Endometrial microvascular endothelial cells (primary cell): ENCODE results near the gene AIFM3. TPM values are rescaled to one million over a fixed set of nuclear protein-coding genes. Genes with fewer than 3 reads are reported as not detected.
"Not testable (repeated sequence)": the region's sequence is repeated elsewhere in the genome, so short reads cannot be mapped to it uniquely, and the experiment has no call there.

ENCODE experiments used
- in situ Hi-C: cut with HindIII; loops from 2 replicates; pipeline ENCODE4 v1.10.0; 2017; ENCODE audit warnings: low sequenced_read_pairs, low pct_unique_long_range_greater_than_20kb; ENCODE audit errors: inconsistent ontology term
- total RNA-seq: library from RNA; depleted of rRNA; stranded (reverse); fragments of >200 nt; gene quantifications from one replicate; pipeline ENCODE4 v1.2.3, GENCODE V29; 2015; ENCODE audit errors: inconsistent ontology term

The AIFM3 gene
- total RNA-seq, 1 donor from 2014 or later = not detected

GRCh38 chr22:20995329-20996030 is 28.4 kb downstream of the AIFM3 start:
- in situ Hi-C loops = no loop called here

- in situ Hi-C loops = no loop called here
Measured at GRCh38 chr22:20996031-20996410, 29.0 kb downstream of the AIFM3 start.

- in situ Hi-C loops = no loop called here
Measured at GRCh38 chr22:20996598-20997535, 29.8 kb downstream of the AIFM3 start.

DNA sequence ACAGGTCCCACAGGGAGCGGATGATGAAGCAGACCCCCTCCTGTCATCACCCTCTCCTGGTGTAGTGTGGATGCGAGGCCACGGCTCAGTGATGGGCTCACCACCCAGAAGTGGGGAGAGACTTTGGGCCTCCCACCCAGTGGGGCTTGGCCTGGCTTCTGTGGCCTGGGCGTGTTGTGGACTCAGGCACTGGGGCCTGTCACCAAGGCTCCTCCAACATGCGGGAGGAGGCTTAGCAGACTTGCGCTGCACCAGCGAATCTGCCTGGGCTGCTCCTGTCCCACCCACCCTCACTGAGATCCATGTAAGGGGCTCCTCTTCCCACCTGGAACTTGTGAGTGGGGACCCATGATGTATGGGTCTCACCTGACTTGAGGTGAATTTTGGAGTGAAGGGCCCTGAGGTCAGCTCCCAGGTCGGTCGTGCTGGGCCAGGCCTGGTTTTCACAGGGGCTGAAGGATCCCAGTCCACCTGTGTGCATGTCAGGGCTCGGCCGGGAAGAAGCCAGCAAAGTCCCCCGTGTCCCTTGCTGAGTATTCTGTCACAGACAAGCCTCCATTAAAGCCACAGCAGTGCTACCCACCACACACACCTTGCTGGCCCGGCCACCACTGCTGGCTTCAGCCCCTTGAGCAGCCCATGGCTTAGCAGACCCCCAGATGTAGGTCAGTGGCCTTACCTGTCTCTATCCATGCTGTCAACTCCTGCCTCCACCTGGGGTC is 30.6 kb downstream of the AIFM3 start:
- in situ Hi-C loops = no loop called here

DNA sequence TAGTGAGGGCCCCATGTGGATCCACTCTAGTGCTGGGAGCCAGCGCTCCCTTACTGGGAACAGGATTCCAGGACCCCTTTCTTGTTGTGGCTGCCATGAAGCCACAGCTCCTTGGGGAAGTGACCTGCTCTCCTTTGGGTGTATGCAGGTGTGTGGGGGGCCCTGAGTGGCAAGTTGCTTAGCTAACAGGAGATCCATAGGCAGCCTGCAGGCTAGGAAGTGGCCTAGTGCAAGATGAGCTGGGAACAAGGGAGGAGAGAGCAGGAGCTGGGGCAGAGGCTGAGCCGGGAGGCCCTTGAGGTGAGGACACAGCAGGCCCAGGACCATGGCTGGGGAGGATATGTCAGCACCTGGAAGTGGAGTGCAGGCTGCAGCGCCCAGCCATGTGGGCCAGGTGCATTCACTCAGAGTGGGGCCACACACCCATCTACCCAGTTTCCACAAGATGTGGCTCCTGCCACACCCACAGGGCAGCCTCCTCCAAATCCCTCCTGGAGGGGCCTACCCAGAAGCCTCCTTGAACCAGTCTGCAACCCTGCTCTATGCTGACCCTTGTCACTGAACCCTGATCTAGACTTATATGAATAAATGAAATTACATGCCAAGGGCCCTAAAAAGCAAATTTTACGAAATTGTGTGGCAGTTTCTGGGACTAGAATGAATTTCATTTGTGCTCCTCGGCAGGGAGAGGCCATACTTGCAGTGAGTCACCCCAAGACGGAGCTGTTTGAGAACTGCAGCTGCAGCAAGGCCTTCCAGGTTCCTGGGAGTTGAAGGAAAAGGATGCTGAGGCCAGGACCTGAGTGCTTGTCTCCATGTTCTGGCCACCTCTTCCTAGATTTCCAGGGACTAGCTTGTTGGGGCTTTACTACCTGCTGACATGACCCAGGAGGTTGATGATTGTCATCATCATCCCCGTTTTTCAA is 31.6 kb downstream of the AIFM3 start:
- in situ Hi-C loops = no loop called here

DNA sequence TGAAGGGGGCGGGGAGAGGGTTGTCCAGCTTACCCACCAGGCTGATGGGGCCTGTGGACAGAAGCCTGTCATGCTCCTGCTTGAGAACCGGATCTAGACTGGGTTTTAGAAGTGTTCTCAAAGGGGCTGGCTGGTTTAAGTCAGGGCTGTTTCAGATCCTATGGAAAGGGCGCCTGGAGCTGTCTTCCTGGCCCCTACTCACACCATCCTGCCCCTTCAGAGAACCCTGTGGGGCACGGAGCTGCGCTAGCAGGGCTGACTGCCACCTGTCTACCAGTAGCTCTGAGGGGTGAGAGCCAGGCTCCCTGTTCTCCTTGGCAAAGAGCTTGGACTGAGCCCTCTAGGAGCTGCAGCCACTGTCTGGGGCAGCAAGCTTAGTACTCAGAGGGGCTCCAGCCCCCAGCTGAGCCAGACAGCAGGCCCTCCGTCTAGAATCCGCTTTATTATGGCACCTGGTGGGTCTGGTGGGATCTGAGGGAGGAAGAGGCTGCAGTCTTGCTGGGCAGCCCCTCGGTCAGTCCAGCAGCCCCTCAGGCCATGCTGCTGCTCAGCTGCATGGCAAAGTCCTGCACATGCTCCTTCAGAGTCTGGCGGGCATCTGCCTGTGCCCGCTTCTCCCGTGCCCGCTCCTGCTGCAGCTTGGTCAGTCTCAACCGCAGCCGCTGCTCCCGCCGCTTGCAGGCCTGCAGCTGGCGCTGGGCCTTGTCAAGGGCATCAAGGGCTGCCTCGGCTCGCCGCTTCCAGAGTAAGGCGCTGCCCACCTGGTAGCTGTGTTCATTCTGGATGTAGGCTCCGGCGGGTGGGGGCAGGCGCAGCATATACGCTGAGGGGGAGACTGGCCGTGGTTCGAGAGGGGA is 32.5 kb downstream of the AIFM3 start:
- in situ Hi-C loops = no loop called here

- in situ Hi-C loops = no loop called here
Measured at GRCh38 chr22:21000207-21000986, 33.3 kb downstream of the AIFM3 start.

GRCh38 chr22:21000987-21001600 is 34.0 kb downstream of the AIFM3 start:
- in situ Hi-C loops = no loop called here

GRCh38 chr22:21001601-21002325 is 34.7 kb downstream of the AIFM3 start, which contains the start of gene THAP7:
Gene THAP7, minus strand, starts transcription at chr22:21002118. Its CDS starts 207 bp downstream, at chr22:21001911.
- in situ Hi-C loops = no loop called here

DNA sequence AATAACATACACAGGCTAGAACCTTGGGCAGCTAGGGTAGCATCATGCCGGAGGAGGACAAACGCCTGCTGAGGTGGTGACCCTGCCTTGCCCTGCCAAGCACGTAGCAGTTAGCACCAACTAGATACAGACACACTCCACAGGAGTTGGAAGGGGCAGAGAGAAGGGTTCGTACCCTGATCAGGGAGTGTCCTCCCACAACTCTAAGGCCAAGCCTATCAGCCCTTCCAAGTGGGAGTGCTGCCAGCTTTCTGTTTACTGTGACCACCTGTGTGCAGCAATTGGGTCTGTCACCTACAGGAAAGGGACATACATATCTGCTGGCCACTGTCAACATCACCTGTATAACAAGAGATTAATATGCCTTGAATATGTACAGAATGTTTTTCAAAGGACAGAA is 36.7 kb downstream of the AIFM3 start:
- in situ Hi-C loops = no loop called here

DNA sequence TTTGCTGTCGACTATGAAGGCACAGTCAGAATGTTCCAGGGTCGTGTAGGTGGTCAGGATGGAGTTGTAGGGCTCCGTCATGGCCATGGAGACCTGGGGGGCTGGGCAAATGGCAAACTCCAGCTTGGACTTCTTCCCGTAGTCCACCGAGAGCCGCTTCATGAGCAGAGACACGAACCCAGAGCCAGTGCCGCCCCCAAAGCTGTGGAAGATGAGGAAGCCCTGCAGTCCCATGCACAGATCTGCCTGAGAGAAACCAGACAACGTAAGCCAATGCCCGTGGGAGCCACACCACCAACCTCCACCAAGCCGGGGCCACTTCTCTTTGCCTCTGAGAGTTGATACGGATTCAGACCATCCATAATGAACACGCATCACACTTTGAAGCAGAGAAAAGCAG is 42.2 kb downstream of the AIFM3 start:
- in situ Hi-C loops = not testable (repeated sequence)

GRCh38 chr22:21009638-21010425 is 42.8 kb downstream of the AIFM3 start:
- in situ Hi-C loops = no loop called here

- in situ Hi-C loops = no loop called here
Measured at GRCh38 chr22:21010426-21011113, 43.5 kb downstream of the AIFM3 start.
